ENCODE measurements around the gene TASOR.

Gene TASOR

GRCh38 chr3:56654460-56654859 lies 28.6 kb downstream of the TASOR start:
- H3K9me3 ChIP-seq = peaks cover 8% of the 10 kb centered on the region
- no peak for TF ChIP-seq Cebpa-rat (IDR thresholded peaks at IDR 0.05)
- H4K20me1 ChIP-seq = peaks cover 88% of the 10 kb centered on the region
- H3K36me3 ChIP-seq = peaks cover 97% of the 10 kb centered on the region
- H3K27me3 ChIP-seq = no peaks in the 10 kb centered on the region
- no peak overlapping the region for H3K9ac ChIP-seq
- H3K4me2 ChIP-seq = no peak overlapping the region
- no peak overlapping the region for H3K4me3 ChIP-seq
- H3K4me1 ChIP-seq = no peaks in the 10 kb centered on the region
- no peak overlapping the region for H3K27ac ChIP-seq

- no peak overlapping the region for H3K4me2 ChIP-seq
- H3K27me3 ChIP-seq = no peaks in the 10 kb centered on the region
- no peak overlapping the region for H3K9ac ChIP-seq
- no peak for TF ChIP-seq Cebpa-rat (IDR thresholded peaks at IDR 0.05)
- no peak overlapping the region for H3K4me3 ChIP-seq
- H3K4me1 ChIP-seq = no peaks in the 10 kb centered on the region
- no peak overlapping the region for H3K27ac ChIP-seq
- H4K20me1 ChIP-seq = peaks cover 34% of the 10 kb centered on the region
- peaks cover 97% of the 10 kb centered on the region for H3K36me3 ChIP-seq
- H3K9me3 ChIP-seq = no peaks in the 10 kb centered on the region
Observed at GRCh38 chr3:56645407-56645806, 37.7 kb downstream of the TASOR start.

- no peaks in the 10 kb centered on the region for H3K4me1 ChIP-seq
- H3K4me2 ChIP-seq = no peak overlapping the region
- TF ChIP-seq Cebpa-rat (IDR thresholded peaks at IDR 0.05) = no peak
- H3K27ac ChIP-seq = no peak overlapping the region
- H3K36me3 ChIP-seq = peaks cover 80% of the 10 kb centered on the region
- no peaks in the 10 kb centered on the region for H3K9me3 ChIP-seq
- no peak overlapping the region for H3K9ac ChIP-seq
- 0 out of 2 replicates have a peak, but pooled peaks cover 5% of the 10 kb centered on the region for H4K20me1 ChIP-seq
- no peaks in the 10 kb centered on the region for H3K27me3 ChIP-seq
- H3K4me3 ChIP-seq = no peak overlapping the region
Observed at GRCh38 chr3:56633602-56634535, 49.2 kb downstream of the TASOR start.
